ENCODE measurements around the gene KCNK3. TPM values are rescaled to one million over a fixed set of nuclear protein-coding genes. Genes with fewer than 3 reads are reported as not detected.
A peak's percentile ranks its signal among the peaks of the same experiment; 100 is the strongest.
"Not testable (repeated sequence)": the region's sequence is repeated elsewhere in the genome, so short reads cannot be mapped to it uniquely, and the experiment has no call there.

KCNK3 gene
- total and polyA plus RNA-seq, 5 donors, result 25.6 to 36.6 (median 28.8) TPM

DNA sequence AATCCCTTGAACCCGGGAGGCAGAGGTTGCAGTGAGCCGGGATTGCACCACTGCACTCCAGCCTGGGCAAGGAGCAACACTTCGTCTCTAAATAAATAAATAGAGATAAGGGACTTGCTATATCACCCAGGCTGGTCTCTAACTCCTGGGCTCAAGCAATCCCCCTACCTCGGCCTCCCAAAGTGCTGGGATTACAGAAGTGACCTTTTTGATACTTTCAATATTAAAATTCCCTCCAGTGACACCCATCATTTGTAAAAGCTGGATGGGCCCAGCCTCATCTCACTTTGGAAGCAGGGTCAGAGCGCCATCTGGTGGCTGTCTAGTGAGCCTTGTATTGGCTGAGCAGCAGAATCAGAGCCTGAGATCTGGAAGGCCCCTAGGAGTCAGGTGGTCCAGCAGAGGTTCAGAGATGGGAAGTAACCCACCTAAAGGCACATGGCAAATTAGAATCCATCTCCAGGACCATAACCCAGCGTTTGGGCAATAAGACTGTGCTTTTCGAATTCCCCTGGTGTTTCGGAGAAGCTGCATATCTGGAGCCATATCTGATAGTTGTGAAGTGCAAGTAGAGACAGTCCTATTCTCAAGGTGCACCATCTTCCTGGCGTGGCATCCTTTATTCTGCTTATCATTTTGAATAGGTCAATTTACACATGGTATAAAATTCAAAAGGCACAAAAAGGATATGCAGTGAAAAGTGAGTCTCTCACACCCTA lies 53.2 kb downstream of the KCNK3 start:
- H3K9me3 ChIP-seq (ENCODE audit: control insufficient read depth, low read length), result no peaks in the 10 kb centered on the region
- peak; percentile 86 to 93 (median 91) for DNase-seq
- H3K27ac ChIP-seq (ENCODE audit: low read length), result no peak overlapping the region
- peak; percentile 84 to 86 for ATAC-seq
- no peaks in the 10 kb centered on the region for H3K27me3 ChIP-seq (ENCODE audit: control insufficient read depth, insufficient read depth)
- no peaks in the 10 kb centered on the region for H3K4me1 ChIP-seq (ENCODE audit: control insufficient read depth, insufficient read depth, low read length)
- 21% methylated on average over 9 of the region's 9 CpGs for WGBS
- no peak overlapping the region for H3K4me3 ChIP-seq (ENCODE audit: low read length)
- intact Hi-C loops (cut with DNase I), result loop anchor here (1.0 to 2.0 kb wide), 3 partner anchors 139 to 141 kb away; no protein-coding TSS in a partner anchor

DNA sequence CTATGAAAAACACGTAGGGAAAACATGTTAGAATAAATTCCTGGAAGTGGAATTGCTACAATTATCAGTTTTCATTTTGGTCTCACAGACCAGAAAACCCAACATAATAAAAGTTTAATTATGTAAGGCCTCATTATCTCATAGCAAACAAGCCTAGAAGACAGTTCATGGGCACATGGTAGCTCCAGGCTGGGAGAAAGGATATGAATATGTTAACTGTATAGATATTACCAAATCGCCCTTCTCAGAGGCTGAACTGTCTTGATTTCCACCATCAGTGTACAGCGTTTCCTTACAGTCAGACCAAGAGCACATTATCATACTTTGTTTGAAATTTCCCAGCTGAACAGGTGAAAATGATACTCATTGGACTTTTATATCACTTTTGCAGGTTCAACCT lies 54.4 kb downstream of the KCNK3 start:
- no peaks in the 10 kb centered on the region for H3K4me1 ChIP-seq (ENCODE audit: control insufficient read depth, insufficient read depth, low read length)
- WGBS, result 71% methylated on average over 3 of the region's 3 CpGs

DNA sequence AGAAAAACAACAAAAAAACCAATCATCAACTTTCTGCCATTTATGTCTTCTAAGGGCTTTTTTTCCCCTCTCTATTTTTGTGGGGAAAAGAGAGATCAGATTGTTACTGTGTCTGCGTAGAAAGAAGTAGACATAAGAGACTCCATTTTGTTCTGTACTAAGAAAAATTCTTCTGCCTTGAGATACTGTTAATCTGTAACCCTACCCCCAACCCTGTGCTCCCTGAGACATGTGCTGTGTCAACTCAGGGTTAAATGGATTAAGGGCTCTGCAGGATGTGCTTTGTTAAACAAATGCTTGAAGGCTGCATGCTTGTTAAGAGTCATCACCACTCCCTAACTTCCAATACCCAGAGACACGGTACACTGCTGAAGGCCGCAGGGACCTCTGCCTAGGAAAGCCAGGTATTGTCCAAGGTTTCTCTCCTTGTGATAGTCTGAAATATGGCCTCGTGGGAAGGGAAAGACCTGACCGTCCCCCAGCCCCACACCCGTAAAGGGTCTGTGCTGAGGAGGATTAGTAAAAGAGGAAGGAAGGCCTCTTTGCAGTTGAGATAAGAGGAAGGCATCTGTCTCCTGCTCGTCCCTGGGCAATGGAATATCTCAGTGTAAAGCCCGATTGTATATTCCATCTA lies 57.4 kb downstream of the KCNK3 start:
- H3K27ac ChIP-seq (ENCODE audit: low read length), result not testable (repeated sequence)

More for the DNA sequence above, 54.4 kb downstream of the KCNK3 start:
- intact Hi-C loops (cut with DNase I), result loop anchor here in 1 of 4 donors (2.0 kb wide), 1 partner anchor 142 kb away; no protein-coding TSS in a partner anchor
- no peak for ATAC-seq
- Histone ChIP-seq H3K4me3 (ENCODE audit: low read length) (no peak overlapping the region), H3K27me3 (ENCODE audit: control insufficient read depth, insufficient read depth) (no peaks in the 10 kb centered on the region), H3K9me3 (ENCODE audit: control insufficient read depth, low read length) (no peaks in the 10 kb centered on the region), H3K27ac (ENCODE audit: low read length) (no peak overlapping the region)
- DNase-seq, result no peak

DNA sequence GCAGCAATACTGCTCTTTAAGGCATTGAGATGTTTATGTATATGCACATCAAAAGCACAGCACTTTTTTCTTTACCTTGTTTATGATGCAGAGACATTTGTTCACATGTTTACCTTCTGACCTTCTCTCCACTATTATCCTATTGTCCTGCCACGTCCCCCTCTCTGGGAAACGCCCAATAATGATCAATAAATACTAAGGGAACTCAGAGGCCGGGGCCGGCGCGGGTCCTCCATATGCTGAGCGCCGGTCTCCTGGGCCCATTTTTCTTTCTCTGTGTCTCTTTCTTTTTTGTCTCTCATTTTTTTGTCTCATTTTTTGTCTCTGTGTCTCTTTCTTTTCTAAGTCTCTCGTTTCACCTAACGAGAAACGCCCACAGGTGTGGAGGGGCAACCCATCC lies 57.9 kb downstream of the KCNK3 start:
- H3K27ac ChIP-seq (ENCODE audit: low read length); intact Hi-C loops (cut with DNase I); H3K9me3 ChIP-seq (ENCODE audit: control insufficient read depth, low read length); DNase-seq; H3K27me3 ChIP-seq (ENCODE audit: control insufficient read depth, insufficient read depth); H3K4me1 ChIP-seq (ENCODE audit: control insufficient read depth, insufficient read depth, low read length); H3K4me3 ChIP-seq (ENCODE audit: low read length); ATAC-seq: not testable (repeated sequence)
- WGBS, result 80% methylated on average over 11 of the region's 11 CpGs

More for the DNA sequence above, 57.4 kb downstream of the KCNK3 start:
- 40% methylated on average over 8 of the region's 8 CpGs for whole genome bisulfite sequencing
- H3K9me3 ChIP-seq (ENCODE audit: control insufficient read depth, low read length); H3K4me3 ChIP-seq (ENCODE audit: low read length); H3K27me3 ChIP-seq (ENCODE audit: control insufficient read depth, insufficient read depth); DNase-seq; ATAC-seq; intact Hi-C loops (cut with DNase I); H3K4me1 ChIP-seq (ENCODE audit: control insufficient read depth, insufficient read depth, low read length): not testable (repeated sequence)

DNA sequence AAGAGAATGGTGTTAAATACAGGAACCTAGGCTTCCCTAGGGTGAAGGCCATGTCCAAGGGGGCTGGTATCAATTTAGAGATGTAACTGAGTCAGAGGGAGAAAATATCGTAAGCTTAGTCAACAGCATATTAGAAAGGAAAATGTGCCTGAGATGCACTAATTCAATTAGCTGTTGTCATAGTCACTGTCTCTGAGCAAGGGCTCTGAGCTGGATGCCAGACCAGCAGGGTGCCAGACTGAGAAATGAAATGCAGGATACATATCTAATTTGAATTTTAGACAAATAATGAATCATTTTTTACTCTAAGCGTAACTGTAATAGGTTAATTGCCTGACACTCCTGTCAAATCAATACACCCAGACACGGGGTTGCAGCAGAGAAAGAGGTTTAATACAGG lies 60.1 kb downstream of the KCNK3 start:
- Histone ChIP-seq H3K27ac (ENCODE audit: low read length) (no peak overlapping the region), H3K9me3 (ENCODE audit: control insufficient read depth, low read length) (no peaks in the 10 kb centered on the region), H3K27me3 (ENCODE audit: control insufficient read depth, insufficient read depth) (no peaks in the 10 kb centered on the region), H3K4me1 (ENCODE audit: control insufficient read depth, insufficient read depth, low read length) (no peaks in the 10 kb centered on the region), H3K4me3 (ENCODE audit: low read length) (no peak overlapping the region)
- 80% methylated on average over 3 of the region's 3 CpGs for WGBS
- intact Hi-C loops (cut with DNase I), result no loop called here
- ATAC-seq (no peak), DNase-seq (no peak)

DNA sequence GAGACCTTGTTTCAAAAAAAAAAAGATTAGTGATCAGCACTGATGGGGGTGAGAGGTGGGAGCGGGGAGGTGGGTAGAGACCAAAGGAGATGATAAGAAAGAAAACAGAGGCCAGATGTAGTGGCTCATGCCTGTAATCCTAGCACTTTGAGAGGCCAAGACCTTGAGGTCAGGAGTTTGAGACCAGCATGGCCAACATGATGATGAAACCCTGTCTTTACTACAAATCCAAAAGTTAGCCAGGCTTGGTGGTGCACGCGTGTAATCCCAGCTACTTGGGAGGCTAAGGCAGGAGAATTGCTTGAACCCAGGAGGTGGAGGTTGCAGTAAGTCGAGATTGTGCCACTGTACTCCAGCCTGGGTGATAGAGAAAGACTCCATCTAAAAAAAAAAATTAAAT lies 62.0 kb downstream of the KCNK3 start:
- no peak overlapping the region for H3K4me3 ChIP-seq (ENCODE audit: low read length)
- no peak overlapping the region for H3K27ac ChIP-seq (ENCODE audit: low read length)
- DNase-seq, result no peak
- ATAC-seq, result no peak
- intact Hi-C loops (cut with DNase I), result no loop called here
- no peaks in the 10 kb centered on the region for H3K27me3 ChIP-seq (ENCODE audit: control insufficient read depth, insufficient read depth)
- H3K9me3 ChIP-seq (ENCODE audit: control insufficient read depth, low read length), result no peaks in the 10 kb centered on the region
- peaks cover 7% of the 10 kb centered on the region for H3K4me1 ChIP-seq (ENCODE audit: control insufficient read depth, insufficient read depth, low read length)
- 93% methylated on average over 4 of the region's 4 CpGs for WGBS

DNA sequence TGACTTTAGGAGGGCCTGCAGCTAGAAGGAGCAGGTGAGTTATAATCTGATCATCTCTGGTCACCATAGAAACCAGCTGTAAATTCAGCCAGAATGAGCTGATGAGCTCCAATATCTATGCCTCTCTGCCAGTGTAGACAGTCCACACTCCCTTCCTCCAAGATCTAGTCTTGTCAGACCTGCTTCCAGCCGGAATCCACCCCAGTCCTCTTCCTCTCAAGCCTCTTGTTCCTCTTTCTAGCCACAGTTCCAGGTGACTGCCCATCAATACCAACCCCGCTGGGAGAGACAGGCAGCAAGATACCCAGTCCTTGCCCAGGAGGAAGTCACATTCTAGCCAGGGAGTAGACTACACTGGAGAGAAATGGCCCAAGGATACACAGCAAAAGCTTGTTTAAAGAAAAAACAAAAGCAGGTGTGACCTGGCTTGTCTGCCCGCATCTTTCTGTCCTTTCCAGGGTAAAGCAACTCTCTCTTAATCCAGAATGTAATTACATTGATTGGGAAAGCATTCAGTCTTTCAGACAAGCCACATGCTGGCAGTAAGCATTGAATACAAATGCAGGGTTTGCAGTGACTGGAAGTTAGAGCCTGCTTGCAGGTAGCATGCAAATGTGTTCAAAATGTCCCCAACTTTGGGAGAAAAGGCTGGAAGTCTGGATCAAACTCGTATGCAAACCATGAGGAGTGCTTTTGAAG lies 62.6 kb downstream of the KCNK3 start:
- ATAC-seq, result no peak
- Histone ChIP-seq H3K9me3 (ENCODE audit: control insufficient read depth, low read length) (no peaks in the 10 kb centered on the region), H3K27ac (ENCODE audit: low read length) (no peak overlapping the region), H3K4me3 (ENCODE audit: low read length) (no peak overlapping the region), H3K27me3 (ENCODE audit: control insufficient read depth, insufficient read depth) (no peaks in the 10 kb centered on the region), H3K4me1 (ENCODE audit: control insufficient read depth, insufficient read depth, low read length) (peaks cover 7% of the 10 kb centered on the region)
- no peak for DNase-seq
- intact Hi-C loops (cut with DNase I), result no loop called here
- 80% methylated on average over 4 of the region's 4 CpGs for WGBS

DNA sequence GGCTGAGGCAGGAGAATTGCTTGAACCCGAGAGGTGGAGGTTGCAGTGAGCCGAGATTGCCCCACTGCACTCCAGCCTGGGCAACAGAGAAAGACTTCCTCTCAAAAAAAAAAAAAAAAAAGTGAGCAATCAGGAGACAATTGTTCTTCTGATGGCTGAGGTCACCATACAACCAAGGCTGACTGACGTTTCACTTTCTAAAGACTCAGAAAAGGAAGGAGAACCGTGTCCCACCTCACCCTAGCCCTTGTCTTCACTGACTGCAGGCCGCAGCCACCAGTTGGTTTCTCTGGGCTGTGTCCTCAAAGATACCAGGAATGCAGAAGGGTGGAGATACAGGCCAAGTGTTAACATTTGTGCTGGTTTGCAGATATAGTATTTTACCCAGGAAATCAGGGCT lies 63.8 kb downstream of the KCNK3 start:
- ATAC-seq (no peak), DNase-seq (no peak)
- H3K4me1 ChIP-seq (ENCODE audit: control insufficient read depth, insufficient read depth, low read length), result peaks cover 7% of the 10 kb centered on the region
- H3K4me3 ChIP-seq (ENCODE audit: low read length), result no peak overlapping the region
- no peak overlapping the region for H3K27ac ChIP-seq (ENCODE audit: low read length)
- intact Hi-C loops (cut with DNase I), result no loop called here
- 64% methylated on average over 5 of the region's 5 CpGs for WGBS
- no peaks in the 10 kb centered on the region for H3K9me3 ChIP-seq (ENCODE audit: control insufficient read depth, low read length)
- no peaks in the 10 kb centered on the region for H3K27me3 ChIP-seq (ENCODE audit: control insufficient read depth, insufficient read depth)

DNA sequence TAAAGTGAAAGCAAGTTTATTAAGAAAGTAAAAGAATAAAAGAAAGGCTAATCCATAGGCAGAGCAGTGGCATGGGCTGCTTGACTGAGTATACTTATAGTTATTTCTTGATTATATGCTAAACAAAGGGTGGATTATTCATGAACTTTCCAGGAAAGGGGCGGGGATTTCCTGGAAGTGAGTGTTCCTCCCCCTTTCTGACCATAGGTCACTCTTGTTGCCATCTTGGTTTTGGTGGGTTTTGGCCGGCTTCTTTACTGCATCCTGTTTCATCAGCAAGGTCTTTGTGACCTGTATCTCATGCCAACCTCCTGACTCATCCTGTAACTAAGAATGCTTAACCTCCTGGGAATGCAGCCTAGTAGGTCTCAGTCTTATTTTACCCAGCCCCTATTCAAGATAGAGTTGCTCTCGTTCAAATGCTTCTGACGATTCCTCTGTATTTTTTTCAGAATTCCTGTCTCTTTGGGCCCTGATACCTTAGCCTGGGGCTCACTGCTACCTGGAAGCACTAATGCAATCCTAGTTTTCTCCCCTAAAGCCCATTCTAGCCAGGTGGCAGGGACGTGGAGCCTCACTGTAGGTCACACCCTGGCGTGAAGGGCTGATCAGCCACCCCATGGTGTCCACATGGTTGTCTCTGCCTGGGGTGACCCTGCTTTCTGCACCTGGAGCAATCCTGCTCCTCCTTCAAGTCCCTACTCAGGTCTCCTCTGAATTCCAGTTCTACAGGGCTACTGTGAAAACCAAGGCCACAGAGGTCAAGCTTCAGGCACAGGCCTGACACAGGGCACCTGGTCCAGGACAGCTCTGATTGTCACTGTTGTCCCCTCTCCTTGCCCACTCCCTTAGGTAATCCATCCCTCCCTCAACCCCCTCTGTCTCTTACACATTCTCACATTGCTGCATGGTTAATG lies 65.6 kb downstream of the KCNK3 start:
- Histone ChIP-seq H3K4me1 (ENCODE audit: control insufficient read depth, insufficient read depth, low read length) (peaks cover 7% of the 10 kb centered on the region), H3K27ac (ENCODE audit: low read length) (peak overlapping the region; percentile 83), H3K4me3 (ENCODE audit: low read length) (no peak overlapping the region), H3K9me3 (ENCODE audit: control insufficient read depth, low read length) (no peaks in the 10 kb centered on the region), H3K27me3 (ENCODE audit: control insufficient read depth, insufficient read depth) (no peaks in the 10 kb centered on the region)
- peak in 1 of 3 donors; percentile 40 for DNase-seq
- 53% methylated on average over 6 of the region's 6 CpGs for WGBS
- ATAC-seq, result peak; percentile 54 to 83
- intact Hi-C loops (cut with DNase I), result no loop called here

DNA sequence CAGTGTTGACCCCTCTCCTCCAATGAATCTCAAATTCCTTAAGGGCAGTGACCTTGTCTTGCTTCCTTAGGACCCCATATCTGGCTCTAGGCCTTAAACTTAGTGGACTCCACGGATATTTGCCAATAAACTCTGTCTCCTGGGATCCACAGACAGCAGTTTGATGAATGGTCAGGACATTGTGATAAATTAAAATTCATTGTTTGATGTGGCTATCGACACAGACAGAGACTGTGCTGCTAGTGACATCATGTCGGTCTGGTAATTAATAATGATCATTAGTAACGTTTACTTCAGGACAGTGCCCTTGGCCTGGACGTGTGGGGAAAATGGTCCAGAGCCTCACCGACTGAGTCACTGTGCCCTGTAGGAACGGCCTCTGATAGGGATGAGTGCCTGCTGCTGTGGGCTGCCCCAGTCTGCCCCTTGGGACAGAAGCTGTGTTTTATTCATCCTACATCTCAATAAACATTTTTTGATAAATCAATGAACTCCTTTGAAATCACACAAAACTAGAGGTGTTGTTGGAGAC lies 66.3 kb downstream of the KCNK3 start:
- 77% methylated on average over 7 of the region's 7 CpGs for WGBS
- Histone ChIP-seq H3K27me3 (ENCODE audit: control insufficient read depth, insufficient read depth) (no peaks in the 10 kb centered on the region), H3K9me3 (ENCODE audit: control insufficient read depth, low read length) (no peaks in the 10 kb centered on the region), H3K4me1 (ENCODE audit: control insufficient read depth, insufficient read depth, low read length) (peaks cover 7% of the 10 kb centered on the region), H3K4me3 (ENCODE audit: low read length) (no peak overlapping the region), H3K27ac (ENCODE audit: low read length) (peak overlapping the region; percentile 83)
- ATAC-seq, result no peak
- intact Hi-C loops (cut with DNase I), result no loop called here
- DNase-seq, result no peak

All from right cardiac atrium (tissue), 5 donors.